GM21381 (cell line): ENCODE data around the gene TMEM242.
"Not testable (repeated sequence)": the region's sequence is repeated elsewhere in the genome, so short reads cannot be mapped to it uniquely, and the experiment has no call there.

Source experiments
- ATAC-seq: cut with Tn5 transposase; IDR thresholded peaks from one replicate; pipeline ENCODE4 v1.9.1; 2021; ENCODE audit warnings: mild to moderate bottlenecking, moderate library complexity; ENCODE audit not compliant: unreplicated experiment

Gene TMEM242

DNA sequence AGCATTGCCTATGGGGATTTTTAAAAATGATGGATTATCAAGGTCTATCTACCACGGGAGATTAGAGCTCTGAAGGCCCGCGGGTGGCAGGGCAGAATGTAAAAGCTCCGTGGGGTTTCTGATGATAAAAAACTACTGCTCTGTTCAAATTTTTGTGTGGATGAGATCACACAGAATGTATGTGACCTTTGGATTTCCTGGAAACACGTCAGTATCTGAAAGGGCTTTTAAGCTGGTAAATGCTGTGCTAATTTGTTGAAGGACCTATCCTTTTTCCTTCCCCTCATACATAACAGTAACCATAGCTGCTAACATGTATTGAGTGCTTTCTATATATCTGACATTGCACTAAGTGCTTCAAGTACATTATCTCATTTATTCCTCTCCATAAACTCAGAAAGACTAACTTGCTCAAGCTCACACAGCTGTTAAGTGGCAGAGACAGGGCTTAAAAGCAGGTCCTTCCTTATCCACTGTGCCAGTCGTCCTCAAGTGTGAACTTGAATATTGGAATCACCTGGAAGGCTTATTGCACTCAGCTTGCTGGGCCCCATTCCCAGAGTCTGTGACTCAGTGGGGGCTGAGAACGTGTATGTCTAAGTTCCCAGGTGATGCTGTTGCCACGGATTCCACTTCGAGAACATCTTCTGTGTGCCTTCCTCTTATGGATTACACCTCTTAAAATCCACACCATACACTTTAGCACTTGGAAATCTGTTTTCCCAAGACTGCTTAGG lies 1.9 kb upstream of the TMEM242 start:
- ATAC-seq, result no peak

DNA sequence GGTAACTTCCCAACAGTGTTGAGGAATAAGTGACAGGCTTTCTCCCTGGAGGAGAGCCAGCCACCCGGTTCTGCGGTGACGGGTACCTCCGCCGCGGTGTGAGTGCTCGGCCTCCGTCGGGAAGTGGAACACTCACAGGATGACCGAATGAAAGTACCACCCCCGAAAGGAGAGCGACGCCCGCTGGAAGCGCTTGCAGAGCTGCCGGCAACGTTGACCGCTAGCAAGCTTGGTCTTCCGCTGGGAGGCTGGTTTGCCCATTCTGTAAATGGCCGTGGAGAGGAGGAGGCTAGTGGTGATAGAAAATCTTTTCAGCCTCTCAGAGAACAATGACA lies 614 bp upstream of the TMEM242 start:
- peak; percentile 21 for ATAC-seq

GRCh38 chr6:157322792-157323254 lies 496 bp downstream of the TMEM242 start:
- no peak for ATAC-seq

GRCh38 chr6:157316871-157317814 lies 6.2 kb downstream of the TMEM242 start:
- ATAC-seq, result no peak

GRCh38 chr6:157314705-157315321 lies 8.5 kb downstream of the TMEM242 start:
- ATAC-seq, result peak; percentile 82

DNA sequence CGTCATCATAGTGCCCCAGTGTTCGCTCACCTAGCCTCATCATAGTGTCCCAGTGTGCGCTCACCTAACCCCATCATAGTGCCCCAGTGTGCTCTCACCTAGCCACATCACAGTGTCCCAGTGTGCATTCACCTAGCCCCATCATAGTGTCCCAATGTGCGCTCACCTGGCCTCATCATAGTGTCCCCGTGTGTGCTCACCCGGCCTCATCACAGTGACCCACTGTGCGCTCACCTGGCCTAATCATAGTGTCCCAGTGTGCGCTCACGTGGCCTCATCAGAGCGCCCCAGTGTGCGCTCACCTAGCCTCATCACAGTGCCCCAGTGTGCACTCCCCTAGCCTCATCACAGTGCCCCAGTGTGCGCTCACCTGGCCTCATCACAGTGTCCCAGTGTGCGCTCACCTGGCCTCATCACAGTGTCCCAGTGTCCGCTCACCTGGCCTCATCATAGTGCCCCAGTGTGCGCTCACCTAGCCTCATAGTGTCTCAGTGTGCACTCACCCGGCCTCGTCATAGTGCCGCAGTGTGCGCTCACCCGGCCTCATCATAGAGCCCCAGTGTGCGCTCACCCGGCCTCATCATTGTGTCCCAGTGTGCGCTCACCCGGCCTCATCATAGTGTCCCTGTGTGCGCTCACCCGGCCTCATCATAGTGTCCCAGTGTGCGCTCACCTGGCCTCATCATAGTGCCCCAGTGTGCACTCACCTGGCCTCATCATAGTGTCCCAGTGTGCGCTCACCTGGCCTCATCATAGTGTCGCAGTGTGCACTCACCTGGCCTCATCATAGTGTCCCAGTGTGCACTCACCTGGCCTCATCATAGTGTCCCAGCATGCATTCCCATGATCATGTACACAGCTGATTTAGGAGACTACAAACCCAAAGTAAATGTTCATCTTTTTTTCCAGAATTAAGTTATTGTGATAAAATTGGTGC lies 9.5 kb downstream of the TMEM242 start:
- no peak for ATAC-seq

DNA sequence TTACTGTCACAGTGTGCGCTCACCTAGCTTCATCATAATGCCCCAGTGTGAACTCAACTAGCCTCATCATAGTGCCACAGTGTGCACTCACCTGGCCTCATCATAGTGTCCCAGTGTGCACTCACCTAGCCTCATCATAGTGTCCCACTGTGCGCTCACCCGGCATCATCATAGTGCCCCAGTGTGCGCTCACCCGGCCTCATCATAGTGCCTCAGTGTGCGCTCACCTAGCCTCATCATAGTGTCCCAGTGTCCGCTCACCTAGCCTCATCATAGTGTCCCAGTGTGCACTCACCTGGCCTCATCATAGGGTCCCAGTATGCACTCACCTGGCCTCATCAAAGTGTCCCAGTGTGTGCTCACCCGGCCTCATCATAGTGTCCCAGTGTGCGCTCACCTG lies 10.6 kb downstream of the TMEM242 start:
- ATAC-seq, result no peak

DNA sequence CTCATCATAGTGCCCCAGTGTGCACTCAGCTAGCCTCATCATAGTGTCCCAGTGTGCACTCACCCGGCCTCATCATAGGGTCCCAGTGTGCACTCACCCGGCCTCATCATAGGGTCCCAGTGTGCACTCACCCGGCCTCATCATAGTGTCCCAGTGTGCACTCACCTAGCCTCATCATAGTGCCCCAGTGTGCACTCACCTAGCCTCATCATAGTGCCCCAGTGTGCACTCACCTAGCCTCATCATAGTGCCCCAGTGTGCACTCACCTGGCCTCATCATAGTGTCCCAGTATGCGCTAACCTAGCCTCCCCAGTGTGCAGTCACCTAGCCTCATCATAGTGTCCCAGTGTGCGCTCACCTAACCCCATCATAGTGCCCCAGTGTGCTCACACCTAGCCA lies 12.6 kb downstream of the TMEM242 start:
- ATAC-seq, result not testable (repeated sequence)

DNA sequence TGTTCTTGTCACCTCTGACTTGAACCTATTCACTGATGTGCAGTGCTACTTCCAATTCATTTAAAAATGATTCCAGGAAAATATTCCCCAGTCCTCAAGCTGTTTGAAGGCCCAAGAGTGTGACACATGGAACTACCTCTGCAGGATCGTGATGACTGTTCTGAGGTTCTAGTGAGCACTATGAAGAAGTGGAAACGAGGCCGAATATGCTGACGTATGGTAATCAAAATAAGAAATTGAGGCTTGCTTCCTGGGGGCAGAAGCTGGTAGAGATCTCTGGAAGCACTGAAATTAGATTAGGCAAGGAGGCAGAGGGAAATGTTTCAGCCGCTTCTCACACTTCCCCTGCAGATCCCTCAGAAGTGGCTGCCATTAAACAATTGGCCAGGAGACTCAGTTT lies 15.7 kb downstream of the TMEM242 start:
- ATAC-seq, result no peak

DNA sequence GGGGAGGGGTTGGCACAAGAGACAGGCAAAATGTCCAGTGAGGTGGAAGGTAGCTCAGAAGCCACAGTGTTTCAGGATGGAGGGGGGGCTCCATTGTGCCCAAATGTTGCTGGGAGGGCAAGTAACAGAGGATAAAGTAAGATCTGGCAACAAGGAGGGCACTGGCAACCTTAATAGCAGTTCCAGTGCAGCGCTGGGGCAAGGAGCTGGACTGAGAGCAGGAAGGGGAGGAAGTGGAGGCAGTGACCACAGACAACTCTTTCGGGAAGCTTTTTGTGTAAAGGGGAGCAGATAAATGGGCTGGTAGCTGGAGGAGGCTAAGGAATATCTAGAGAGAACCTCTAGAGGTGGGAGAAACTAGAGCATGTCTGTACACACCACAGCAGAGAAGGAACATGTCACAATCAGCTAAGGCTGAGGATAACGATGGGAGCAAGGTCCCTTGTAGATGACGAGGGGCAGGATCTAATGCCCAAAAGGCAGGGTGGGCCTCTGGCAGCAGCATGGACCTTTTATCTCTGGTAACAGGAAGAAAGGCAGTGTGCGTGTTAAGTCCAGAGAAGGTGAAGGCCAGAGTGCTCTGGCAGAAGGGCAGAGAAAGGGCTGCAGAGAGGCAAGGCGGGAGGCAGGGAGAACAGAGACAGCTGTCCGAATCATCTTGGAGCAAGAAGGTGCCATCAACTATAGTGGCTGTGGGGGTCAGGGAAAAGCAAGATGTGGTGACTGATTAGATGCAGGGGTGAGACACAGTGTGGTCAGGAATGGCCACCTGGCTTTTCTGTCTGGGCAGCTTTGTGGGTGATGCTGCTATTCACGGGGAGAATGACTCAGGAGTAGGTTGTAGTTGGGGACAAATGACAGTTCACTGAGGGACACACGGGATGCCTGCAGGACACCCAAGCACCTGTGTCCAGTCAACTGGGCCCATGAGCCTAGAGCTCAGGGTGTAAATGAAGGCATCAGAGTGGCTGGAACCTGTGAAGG lies 17.4 kb downstream of the TMEM242 start:
- ATAC-seq, result no peak

GRCh38 chr6:157304899-157305663 lies 18.2 kb downstream of the TMEM242 start:
- no peak for ATAC-seq

GRCh38 chr6:157302736-157303135 lies 20.6 kb downstream of the TMEM242 start:
- no peak for ATAC-seq

DNA sequence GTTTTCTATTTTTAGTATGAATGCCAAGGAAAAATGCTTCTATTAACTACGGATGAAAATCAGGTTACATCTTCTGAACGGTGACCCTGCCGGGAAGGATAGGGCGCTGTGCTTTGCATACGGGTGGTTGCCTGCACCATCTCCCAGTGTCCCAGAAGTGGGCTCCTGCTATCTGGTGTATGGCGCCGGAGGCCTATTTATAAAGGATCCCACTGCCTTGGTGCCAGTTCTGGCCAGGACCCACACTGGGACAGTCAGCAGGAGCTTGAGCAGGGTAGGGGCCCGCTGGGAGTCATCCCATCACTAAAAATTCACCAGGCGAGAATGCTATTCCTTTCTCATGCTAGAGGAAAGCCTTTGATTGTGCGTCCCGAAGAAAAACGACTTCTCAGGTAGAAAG lies 22.9 kb downstream of the TMEM242 start:
- ATAC-seq, result no peak

GRCh38 chr6:157300006-157300405 lies 23.3 kb downstream of the TMEM242 start:
- ATAC-seq, result no peak

DNA sequence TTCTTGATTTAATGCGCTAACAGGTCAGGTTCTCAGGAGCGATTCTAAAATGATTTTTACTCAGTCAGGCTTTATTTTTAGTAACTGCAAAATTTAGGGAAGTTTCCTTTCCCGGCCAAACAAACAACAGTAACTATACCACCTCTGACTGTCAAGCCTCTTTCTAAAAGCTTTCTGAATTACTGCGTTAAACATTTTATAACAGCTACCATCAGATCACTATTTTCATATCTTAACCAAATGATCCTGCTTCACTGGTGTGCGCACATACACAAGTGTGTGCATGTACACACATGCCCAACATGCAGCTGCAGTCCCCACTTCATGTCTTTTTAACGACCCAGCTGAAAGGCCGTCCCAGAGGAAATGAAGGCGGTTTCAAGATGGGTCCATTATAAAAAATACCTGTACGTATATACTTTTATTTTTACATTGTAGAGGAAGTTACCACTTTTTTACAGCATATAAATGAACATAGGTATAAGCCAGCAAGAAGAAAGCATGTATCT lies 25.0 kb downstream of the TMEM242 start:
- ATAC-seq, result no peak

GRCh38 chr6:157294654-157295053 lies 28.7 kb downstream of the TMEM242 start:
- no peak for ATAC-seq

GRCh38 chr6:157293780-157294179 lies 29.5 kb downstream of the TMEM242 start:
- ATAC-seq, result no peak

GRCh38 chr6:157292202-157292601 lies 31.1 kb downstream of the TMEM242 start:
- no peak for ATAC-seq
